B cell (primary cell): ENCODE measurements around the gene ALAD. TPM values are rescaled to one million over a fixed set of nuclear protein-coding genes. Genes with fewer than 3 reads are reported as not detected.

ENCODE experiments used
- ATAC-seq: fragments of 200-7000 bp; cut with Tn5 transposase; one replicate; pipeline ENCODE4 v1.10.0; 2021; ENCODE audit warnings: low read depth, mild to moderate bottlenecking, moderate number of reproducible peaks, moderate library complexity
- CTCF ChIA-PET: fragments of 350-600 bp; sonication (Branson Sonifier 250); formaldehyde crosslinking; loops from one replicate; lab custom pipeline; 2021; ENCODE audit warnings: antibody characterized with exemption, inconsistent platforms; lab: Charles Lee
- POLR2A ChIA-PET: fragments of 350-600 bp; sonication (Branson Sonifier 250); formaldehyde crosslinking; loops from one replicate; lab custom pipeline; 2021; ENCODE audit warnings: antibody characterized with exemption; lab: Charles Lee
- DNase-seq: peaks from one replicate; pipeline ENCODE4 v3.0.0; 2013
- H2AFZ ChIP-seq: 2 replicates; pipeline ENCODE4 v1.6.1; 2012; ENCODE audit warnings: mild to moderate bottlenecking, low read depth, low read length; ENCODE audit not compliant: insufficient read depth, poor library complexity, severe bottlenecking
- H3K27ac ChIP-seq, 2 donors: 1 replicate in 1 of 2; 2 replicates in 1 of 2; pipeline ENCODE4 v1.5.1; 2012 to 2013; ENCODE audit warnings: low read length in 2 of 2, mild to moderate bottlenecking in 2 of 2, moderate library complexity in 1 of 2
- H3K27me3 ChIP-seq, 4 experiments: fragments of 200-600 bp in 1 of 4; sonication (generic) in 1 of 4; replicated peaks in 1 of 4; 1 replicate in 2 of 4; 2 replicates in 2 of 4; pipeline versions ENCODE4 v1.6.1 to v1.7.0; 2013 to 2016; ENCODE audit warnings: low read length in 3 of 4, mild to moderate bottlenecking in 2 of 4, mixed read lengths in 1 of 4, moderate library complexity in 1 of 4; ENCODE audit not compliant: insufficient read depth in 4 of 4, control insufficient read depth in 3 of 4; ENCODE audit errors: control extremely low read depth in 1 of 4
- H3K36me3 ChIP-seq, 2 experiments: replicated peaks in 1 of 2; 1 replicate in 1 of 2; 2 replicates in 1 of 2; pipeline versions ENCODE4 v1.6.1 to v1.7.1; 2013; ENCODE audit warnings: low read length in 1 of 2; ENCODE audit not compliant: insufficient read depth in 2 of 2, control insufficient read depth in 1 of 2; ENCODE audit errors: control extremely low read depth in 1 of 2, extremely low read depth in 1 of 2
- H3K4me1 ChIP-seq, 2 donors: fragments of 200-600 bp in 1 of 2; sonication (generic) in 1 of 2; 1 replicate in 1 of 2; 2 replicates in 1 of 2; pipeline versions ENCODE4 v1.5.1 to v1.6.1; 2013 to 2017; ENCODE audit warnings: low read length in 2 of 2; ENCODE audit not compliant: control insufficient read depth in 2 of 2, insufficient read depth in 2 of 2
- H3K4me2 ChIP-seq: replicated peaks from 2 replicates; pipeline ENCODE3; 2012; ENCODE audit warnings: mild to moderate bottlenecking, low read depth, low read length; ENCODE audit not compliant: poor library complexity, severe bottlenecking
- H3K4me3 ChIP-seq, 5 experiments: fragments of 200-600 bp in 1 of 5; sonication (generic) in 1 of 5; 1 replicate in 3 of 5; 2 replicates in 2 of 5; pipeline versions ENCODE4 v1.5.1 to v1.7.0; 2011 to 2016; ENCODE audit warnings: low read length in 4 of 5, mild to moderate bottlenecking in 4 of 5, low read depth in 2 of 5, control low read depth in 1 of 5, moderate library complexity in 1 of 5; ENCODE audit not compliant: insufficient read depth in 1 of 5; ENCODE audit errors: control extremely low read depth in 1 of 5, extremely low read depth in 1 of 5
- H3K79me2 ChIP-seq: fragments of 200-600 bp; sonication (generic); one replicate; pipeline ENCODE4 v1.6.0; 2016; ENCODE audit warnings: low read length; ENCODE audit not compliant: control insufficient read depth, insufficient read depth
- H3K9ac ChIP-seq: fragments of 200-600 bp; sonication (generic); 2 replicates; pipeline ENCODE4 v1.6.1; 2017; ENCODE audit warnings: mild to moderate bottlenecking, low read length, moderate library complexity
- H3K9me3 ChIP-seq, 3 donors: one replicate each; pipeline versions ENCODE4 v1.6.1 to v1.7.1; 2013; ENCODE audit warnings: low read length in 2 of 3; ENCODE audit not compliant: control insufficient read depth in 2 of 3, insufficient read depth in 1 of 3; ENCODE audit errors: control extremely low read depth in 1 of 3
- H4K20me1 ChIP-seq: 2 replicates; pipeline ENCODE4 v1.6.0; 2012; ENCODE audit warnings: mild to moderate bottlenecking, low read length; ENCODE audit not compliant: insufficient read depth, control insufficient read depth, poor library complexity, severe bottlenecking
- H3K27ac Mint-ChIP-seq: one replicate; pipeline ENCODE4 v1.8.0; 2021; ENCODE audit warnings: mixed read lengths
- H3K27me3 Mint-ChIP-seq: one replicate; pipeline ENCODE4 v1.8.0; 2021; ENCODE audit warnings: mixed read lengths
- H3K4me1 Mint-ChIP-seq: one replicate; pipeline ENCODE4 v1.8.0; 2021; ENCODE audit warnings: mixed read lengths
- H3K4me3 Mint-ChIP-seq: one replicate; pipeline ENCODE4 v1.8.0; 2021; ENCODE audit warnings: mixed read lengths
- H3K9me3 Mint-ChIP-seq: one replicate; pipeline ENCODE4 v1.8.0; 2022; ENCODE audit warnings: mixed read lengths; ENCODE audit not compliant: insufficient read depth
- CTCF ChIP-seq: fragments of 200-600 bp; IDR thresholded peaks from one replicate; pipeline ENCODE4 v1.8.0; 2022; ENCODE audit warnings: antibody characterized with exemption, mild to moderate bottlenecking
- EZH2 ChIP-seq: IDR thresholded peaks from 2 replicates; pipeline ENCODE4 v1.6.1; 2012; ENCODE audit warnings: borderline replicate concordance, low read depth, mild to moderate bottlenecking, moderate library complexity, low read length; ENCODE audit not compliant: insufficient read depth, poor library complexity, severe bottlenecking
- WGBS: methylation state at CpG from one replicate; pipeline ENCODE4 v1.1.5; 2013; ENCODE audit warnings: missing lambda C conversion rate; ENCODE audit not compliant: insufficient coverage; 5-methylcytosine and 5-hydroxymethylcytosine counted together
- intact Hi-C: fragments of 100-400 bp; cut with micrococcal nuclease; formaldehyde crosslinking; loops from one replicate; pipeline ENCODE4 v1.10.0; 2022
- polyA plus RNA-seq: library from polyadenylated mRNA; depleted of rRNA; stranded (reverse); fragments of >200 nt; gene quantifications from 2 replicates; pipeline ENCODE4 v1.2.3, GENCODE V29; 2012
- total RNA-seq, 2 donors: library from RNA; stranded (reverse); fragments of 120-200 nt in 1 of 2; gene quantifications; 1 replicate in 1 of 2; 2 replicates in 1 of 2; pipeline versions ENCODE4 v1.2.3 to v1.2.4, GENCODE V29; 2013 to 2022

The ALAD gene
- total and polyA plus RNA-seq, 2 donors (not counting 1 experiment from before 2014, with no cell fraction given): 22.0 to 39.8 TPM

DNA sequence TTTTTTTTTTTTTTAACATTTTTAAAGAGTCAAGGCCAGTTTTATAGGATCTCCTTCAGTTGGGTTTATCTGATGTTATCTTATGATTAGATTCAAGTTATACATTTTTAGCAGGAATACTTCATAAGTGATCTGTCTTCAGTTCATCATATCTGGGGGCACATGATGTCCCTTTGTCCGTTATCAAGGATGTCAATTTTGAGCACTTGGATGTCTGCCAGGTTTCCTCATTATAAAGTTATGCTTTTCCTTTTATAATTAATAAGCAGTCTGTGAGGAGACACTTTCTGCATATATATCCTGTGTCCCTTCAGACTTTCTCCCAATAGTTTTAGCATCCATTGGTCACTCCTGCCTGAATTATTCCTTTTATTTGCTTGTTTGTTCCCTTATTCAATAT is 36.1 kb downstream of the ALAD start:
- no peaks in the 10 kb centered on the region for H3K4me1 ChIP-seq
- H3K4me3 ChIP-seq: no peak overlapping the region
- H3K27me3 ChIP-seq: no peaks in the 10 kb centered on the region
- DNase-seq (no peak), ATAC-seq (no peak)
- CTCF ChIA-PET: interaction anchor here (1.1 to 1.2 kb wide), 2 partner anchors 25 to 293 kb away, joined by 3 read pairs; partner anchors contain the start of gene WDR31
- H3K9me3 ChIP-seq: no peaks in the 10 kb centered on the region
- H4K20me1 ChIP-seq: no peaks in the 10 kb centered on the region
- Mint-ChIP-seq H3K4me3 (no peak overlapping the region), H3K9me3 (no peaks in the 10 kb centered on the region), H3K27ac (no peak overlapping the region), H3K4me1 (no peaks in the 10 kb centered on the region), H3K27me3 (no peaks in the 10 kb centered on the region)
- intact Hi-C loops: no loop called here
- no peak overlapping the region for H3K27ac ChIP-seq
- H3K4me2 ChIP-seq: no peak overlapping the region
- no CpG with 5 or more reads among the region's 1 CpG for WGBS
- TF ChIP-seq CTCF (no peak), EZH2 (no peak)
- no peak overlapping the region for H2AFZ ChIP-seq
- no peaks in the 10 kb centered on the region for H3K79me2 ChIP-seq
- POLR2A ChIA-PET: no interaction called here
- no peak overlapping the region for H3K9ac ChIP-seq
- H3K36me3 ChIP-seq: no peaks in the 10 kb centered on the region

DNA sequence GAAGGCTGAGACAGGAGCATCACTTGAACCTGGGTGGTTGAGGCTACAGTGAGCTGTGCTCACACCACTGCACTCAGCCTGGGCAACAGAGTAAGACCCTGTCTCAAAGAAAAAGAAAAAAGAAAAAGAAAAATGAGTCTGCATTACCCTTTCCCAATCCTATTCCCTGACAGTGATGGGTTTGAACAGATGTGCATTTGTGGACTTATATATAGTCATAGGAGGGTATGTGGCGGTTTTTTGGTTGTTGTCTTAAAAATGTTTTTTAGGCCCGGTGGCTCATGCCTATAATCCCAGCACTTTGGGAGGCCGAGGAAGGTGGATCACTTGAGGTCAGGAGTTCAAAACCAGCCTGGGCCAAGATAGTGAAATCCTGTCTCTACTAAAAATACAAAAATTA is 37.7 kb downstream of the ALAD start:
- H3K27ac ChIP-seq: no peak overlapping the region
- Mint-ChIP-seq H3K27me3 (no peaks in the 10 kb centered on the region), H3K4me1 (no peaks in the 10 kb centered on the region), H3K4me3 (no peak overlapping the region), H3K9me3 (no peaks in the 10 kb centered on the region), H3K27ac (no peak overlapping the region)
- no peak for TF ChIP-seq EZH2
- TF ChIP-seq CTCF: no peak
- ChIA-PET POLR2A (no interaction called here), CTCF (no interaction called here)
- H3K9me3 ChIP-seq: no peaks in the 10 kb centered on the region
- no CpG with 5 or more reads among the region's 3 CpGs for WGBS
- DNase-seq (no peak), ATAC-seq (no peak)
- no peaks in the 10 kb centered on the region for H3K4me1 ChIP-seq
- H3K79me2 ChIP-seq: no peaks in the 10 kb centered on the region
- H3K4me2 ChIP-seq: no peak overlapping the region
- no peak overlapping the region for H3K9ac ChIP-seq
- no peaks in the 10 kb centered on the region for H3K27me3 ChIP-seq
- intact Hi-C loops: no loop called here
- no peak overlapping the region for H2AFZ ChIP-seq
- H4K20me1 ChIP-seq: no peaks in the 10 kb centered on the region
- H3K4me3 ChIP-seq: no peak overlapping the region
- H3K36me3 ChIP-seq: no peaks in the 10 kb centered on the region
